GM23248 (cell line): ENCODE results near the gene KCNJ4. TPM values are rescaled to one million over a fixed set of nuclear protein-coding genes. Genes with fewer than 3 reads are reported as not detected.

ENCODE experiments used
- DNase-seq: peaks from one replicate; pipeline ENCODE4 v3.0.0-alpha.2; 2015
- H2AFZ ChIP-seq: fragments of 200-600 bp; sonication (generic); 2 replicates; pipeline ENCODE4 v1.6.1; 2016; ENCODE audit warnings: antibody characterized with exemption
- H3F3A ChIP-seq: fragments of 200-600 bp; sonication (generic); 2 replicates; pipeline ENCODE4 v1.6.1; 2016; ENCODE audit warnings: mild to moderate bottlenecking, antibody characterized with exemption, mixed run types; ENCODE audit not compliant: insufficient read depth
- H3K27ac ChIP-seq: fragments of 200-600 bp; sonication (generic); 2 replicates; pipeline ENCODE4 v1.5.1; 2016; ENCODE audit warnings: mild to moderate bottlenecking
- H3K27me3 ChIP-seq: fragments of 200-600 bp; sonication (generic); replicated peaks from 2 replicates; pipeline ENCODE4 v1.6.1; 2016; ENCODE audit warnings: mild to moderate bottlenecking; ENCODE audit not compliant: insufficient read depth
- H3K36me3 ChIP-seq: fragments of 200-600 bp; sonication (generic); 2 replicates; pipeline ENCODE4 v1.6.1; 2016; ENCODE audit warnings: low read depth, mild to moderate bottlenecking
- H3K4me1 ChIP-seq: fragments of 200-600 bp; sonication (generic); 2 replicates; pipeline ENCODE4 v1.6.1; 2016; ENCODE audit warnings: mild to moderate bottlenecking; ENCODE audit not compliant: insufficient read depth
- H3K4me2 ChIP-seq: fragments of 200-600 bp; sonication (generic); one replicate; pipeline ENCODE4 v1.6.1; 2016; ENCODE audit warnings: mild to moderate bottlenecking; ENCODE audit not compliant: unreplicated experiment
- H3K4me3 ChIP-seq: fragments of 200-600 bp; sonication (generic); 2 replicates; pipeline ENCODE4 v1.5.1; 2016; ENCODE audit warnings: mild to moderate bottlenecking
- H3K79me2 ChIP-seq: fragments of 200-600 bp; sonication (generic); 2 replicates; pipeline ENCODE4 v1.6.1; 2016; ENCODE audit warnings: mild to moderate bottlenecking; ENCODE audit not compliant: insufficient read depth
- H3K9ac ChIP-seq: fragments of 200-600 bp; sonication (generic); 2 replicates; pipeline ENCODE4 v1.6.1; 2016; ENCODE audit warnings: mild to moderate bottlenecking
- H3K9me2 ChIP-seq: fragments of 200-600 bp; sonication (generic); 2 replicates; pipeline ENCODE4 v1.6.1; 2016; ENCODE audit warnings: mixed run types, mild to moderate bottlenecking, moderate library complexity; ENCODE audit not compliant: insufficient read depth
- H3K9me3 ChIP-seq: fragments of 200-600 bp; sonication (generic); one replicate; pipeline ENCODE4 v1.6.1; 2017; ENCODE audit warnings: low read depth
- H4K20me1 ChIP-seq: fragments of 200-600 bp; sonication (generic); 2 replicates; pipeline ENCODE4 v1.6.0; 2016; ENCODE audit not compliant: insufficient read depth
- EZH2 ChIP-seq: fragments of 200-600 bp; sonication (generic); IDR thresholded peaks from 2 replicates; pipeline ENCODE4 v1.6.1; 2018; ENCODE audit warnings: antibody characterized with exemption, mild to moderate bottlenecking; ENCODE audit not compliant: insufficient read depth, poor library complexity, severe bottlenecking
- EZH2phosphoT487 ChIP-seq: fragments of 200-600 bp; sonication (generic); IDR thresholded peaks from 2 replicates; pipeline ENCODE4 v1.6.1; 2018; ENCODE audit warnings: antibody characterized with exemption, moderate library complexity, mild to moderate bottlenecking, low read depth; ENCODE audit not compliant: insufficient read depth
- WGBS, 2 experiments: methylation state at CpG; one replicate each; pipeline ENCODE4 v1.1.6; 2015 to 2017; ENCODE audit warnings: low lambda C conversion rate in 2 of 2, low coverage in 1 of 2; ENCODE audit errors: missing lambda C conversion rate in 2 of 2; 5-methylcytosine and 5-hydroxymethylcytosine counted together
- in situ Hi-C: fragments of 300-500 bp; cut with MboI; formaldehyde crosslinking; loops from 2 replicates; pipeline ENCODE4 v1.15.0; 2020
- polyA plus RNA-seq: library from polyadenylated mRNA; unstranded; fragments of >200 nt; fragmentation: Nextera tagmentation; extraction: Ambion mirVana; gene quantifications from 2 replicates; pipeline ENCODE4 v1.2.1, GENCODE V29; 2016
- total RNA-seq: library from RNA; depleted of rRNA; stranded (reverse); fragments of >200 nt; shearing (Covaris generic); gene quantifications from 2 replicates; pipeline ENCODE4 v1.2.3, GENCODE V29; 2014

Gene KCNJ4
- total and polyA plus RNA-seq, 2 experiments from 2014 or later, result not detected

- in situ Hi-C loops, result no loop called here
- no peaks in the 10 kb centered on the region for H3K27me3 ChIP-seq
- H4K20me1 ChIP-seq, result no peaks in the 10 kb centered on the region
- peak within 1 kb of the TSS; percentile 98 for H3K4me3 ChIP-seq
- H3F3A ChIP-seq, result no peaks in the 10 kb centered on the region
- TF ChIP-seq EZH2 (no peak), EZH2phosphoT487 (no peak)
- H3K4me2 ChIP-seq, result peak within 1 kb of the TSS; percentile 88
- H3K36me3 ChIP-seq, result 0 out of 2 replicates have a peak, but pooled peaks cover 5% of the 10 kb centered on the region
- DNase-seq, result peak; percentile 95
- no peaks in the 10 kb centered on the region for H3K9me2 ChIP-seq
- 1 to 3% methylated on average over 17 to 42 of the region's 53 CpGs for WGBS, 2 experiments
- 0 out of 2 replicates have a peak, but pooled peaks cover 3% of the 10 kb centered on the region for H3K4me1 ChIP-seq
- peaks cover 51% of the 10 kb centered on the region for H3K79me2 ChIP-seq
- H3K9ac ChIP-seq, result peak within 1 kb of the TSS; percentile 100
- peak within 1 kb of the TSS; percentile 89 for H3K27ac ChIP-seq
- H3K9me3 ChIP-seq, result no peaks in the 10 kb centered on the region
- H2AFZ ChIP-seq, result peak within 1 kb of the TSS; percentile 91
These were observed 13.0 kb upstream of the KCNJ4 start, which contains the start of gene KDELR3 for GRCh38 chr22:38467904-38468442. Gene KDELR3 (plus strand): TSS chr22:38468096. CDS start chr22:38468234, 138 bp downstream.

GRCh38 chr22:38467438-38467903 lies 12.5 kb upstream of the KCNJ4 start:
- Histone ChIP-seq H3K9me2 (no peaks in the 10 kb centered on the region), H3K9me3 (no peaks in the 10 kb centered on the region), H3K4me3 (peak overlapping the region; percentile 98), H3F3A (no peaks in the 10 kb centered on the region), H3K79me2 (peaks cover 46% of the 10 kb centered on the region), H2AFZ (peak overlapping the region; percentile 91), H3K4me2 (peak overlapping the region; percentile 88), H3K9ac (peak overlapping the region; percentile 100), H3K36me3 (0 out of 2 replicates have a peak, but pooled peaks cover 5% of the 10 kb centered on the region), H3K27me3 (no peaks in the 10 kb centered on the region), H3K4me1 (0 out of 2 replicates have a peak, but pooled peaks cover 3% of the 10 kb centered on the region), H4K20me1 (no peaks in the 10 kb centered on the region), H3K27ac (peak overlapping the region; percentile 89)
- TF ChIP-seq EZH2 (no peak), EZH2phosphoT487 (no peak)
- DNase-seq, result no peak
- in situ Hi-C loops, result no loop called here
- WGBS, 2 experiments, result 19 to 21% methylated on average over 19 to 20 of the region's 20 CpGs

GRCh38 chr22:38465673-38466490 lies 10.9 kb upstream of the KCNJ4 start:
- Histone ChIP-seq H3K79me2 (peaks cover 30% of the 10 kb centered on the region), H4K20me1 (no peaks in the 10 kb centered on the region), H3K4me3 (no peak overlapping the region), H3F3A (no peaks in the 10 kb centered on the region), H3K27ac (no peak overlapping the region), H3K36me3 (0 out of 2 replicates have a peak, but pooled peaks cover 5% of the 10 kb centered on the region), H3K9me2 (no peaks in the 10 kb centered on the region), H3K4me1 (peaks cover 3% of the 10 kb centered on the region; the same call in 1 of the 2 replicates), H2AFZ (no peak overlapping the region), H3K27me3 (peaks cover 6% of the 10 kb centered on the region; the same call in 1 of the 2 replicates), H3K9me3 (no peaks in the 10 kb centered on the region), H3K9ac (no peak overlapping the region), H3K4me2 (no peak overlapping the region)
- in situ Hi-C loops, result no loop called here
- WGBS, 2 experiments, result 78 to 83% methylated on average over 25 to 26 of the region's 26 CpGs
- no peak for TF ChIP-seq EZH2
- TF ChIP-seq EZH2phosphoT487, result no peak
- DNase-seq, result peak; percentile 49

GRCh38 chr22:38464992-38465672 lies 10.1 kb upstream of the KCNJ4 start:
- no peak overlapping the region for H3K9ac ChIP-seq
- peaks cover 3% of the 10 kb centered on the region; the same call in 1 of the 2 replicates for H3K4me1 ChIP-seq
- H3K4me2 ChIP-seq, result no peak overlapping the region
- no peak for TF ChIP-seq EZH2
- no peak for TF ChIP-seq EZH2phosphoT487
- H2AFZ ChIP-seq, result no peak overlapping the region
- H3F3A ChIP-seq, result no peaks in the 10 kb centered on the region
- 0 out of 2 replicates have a peak, but pooled peaks cover 3% of the 10 kb centered on the region for H3K36me3 ChIP-seq
- H3K9me3 ChIP-seq, result no peaks in the 10 kb centered on the region
- peaks cover 13% of the 10 kb centered on the region; the same call in 1 of the 2 replicates for H3K27me3 ChIP-seq
- peaks cover 22% of the 10 kb centered on the region for H3K79me2 ChIP-seq
- no peaks in the 10 kb centered on the region for H3K9me2 ChIP-seq
- in situ Hi-C loops, result no loop called here
- H3K27ac ChIP-seq, result no peak overlapping the region
- WGBS, 2 experiments, result 80 to 83% methylated on average over 10 of the region's 10 CpGs
- H4K20me1 ChIP-seq, result no peaks in the 10 kb centered on the region
- H3K4me3 ChIP-seq, result no peak overlapping the region
- DNase-seq, result no peak
